Stimulated activated naive CD8-positive, alpha-beta T cell treated with anti-CD3 and anti-CD28 coated beads, Interleukin-15, Interleukin-2, amounts not matched to agents 100 U/mL and 50 U/mL, for 24 hours (primary cell): ENCODE results near the gene TRAPPC11.
"Not testable (repeated sequence)": the region's sequence is repeated elsewhere in the genome, so short reads cannot be mapped to it uniquely, and the experiment has no call there.

Experiments
- ATAC-seq: fragments of 150-1000 bp; cut with Tn5 transposase; one replicate; pipeline ENCODE4 v1.10.0; 2021
- DNase-seq: peaks from one replicate; pipeline ENCODE4 v3.0.0; 2021

The TRAPPC11 gene

GRCh38 chr4:183659029-183659871 lies at the start of gene TRAPPC11, which contains the start of gene RWDD4:
TRAPPC11 (plus strand) TSS chr4:183659293; CDS start chr4:183663868, 4,575 bp downstream.
RWDD4 (minus strand) TSS chr4:183659185; CDS start chr4:183658952, 233 bp downstream.
- DNase-seq = peak; percentile 93
- peak; percentile 100 for ATAC-seq

DNA sequence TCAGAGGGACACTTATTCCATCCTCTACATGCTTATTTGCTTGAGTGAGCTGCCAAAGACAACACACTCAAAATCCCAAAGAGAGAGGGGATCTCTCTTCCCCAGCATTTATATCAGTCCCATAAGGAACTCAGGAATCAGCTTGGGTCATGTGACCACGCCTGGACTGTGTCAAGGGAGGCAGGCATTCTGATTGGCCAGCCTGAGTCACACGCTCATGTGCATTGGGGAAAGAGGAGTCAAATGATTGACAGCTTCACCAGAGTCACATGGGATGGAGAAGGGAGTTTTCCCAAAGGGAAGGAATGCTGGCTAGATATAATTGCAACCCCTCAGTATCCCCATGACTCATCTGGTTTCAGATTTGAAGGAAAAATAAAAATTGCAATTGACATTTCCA lies 49.1 kb upstream of the TRAPPC11 start:
- ATAC-seq = no peak
- no peak for DNase-seq

- ATAC-seq (peak; percentile 19), DNase-seq (no peak)
These were observed 48.5 kb upstream of the TRAPPC11 start for GRCh38 chr4:183610613-183611012.

DNA sequence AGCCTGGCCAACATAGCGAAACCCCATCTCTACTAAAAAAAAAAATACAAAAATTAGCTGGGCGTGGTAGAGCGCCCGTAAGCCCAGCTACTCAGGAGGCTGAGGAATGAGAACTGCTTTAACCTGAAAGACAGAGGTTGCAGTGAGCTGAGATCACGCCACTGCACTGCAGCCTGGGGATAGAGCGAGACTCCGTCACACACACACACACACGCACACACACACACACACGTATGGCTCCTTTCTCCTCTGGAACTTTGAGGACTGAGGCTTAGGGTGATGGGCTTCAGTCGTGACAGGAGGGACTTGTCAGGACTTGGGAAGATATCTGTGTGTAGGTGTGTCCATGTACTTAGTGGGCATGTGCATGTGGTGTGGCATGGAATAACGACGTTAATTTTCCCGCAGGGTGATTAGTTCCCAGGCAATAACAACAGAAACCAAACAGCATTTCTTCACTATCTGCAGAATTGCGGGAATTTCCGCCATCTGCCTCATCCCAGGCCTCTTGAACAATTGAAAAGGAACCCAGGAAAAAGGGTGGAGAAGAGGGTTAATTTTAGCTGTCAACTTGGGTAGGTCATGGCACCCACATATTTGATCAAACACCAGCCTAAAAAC lies 47.8 kb upstream of the TRAPPC11 start:
- ATAC-seq = no peak
- DNase-seq = no peak

DNA sequence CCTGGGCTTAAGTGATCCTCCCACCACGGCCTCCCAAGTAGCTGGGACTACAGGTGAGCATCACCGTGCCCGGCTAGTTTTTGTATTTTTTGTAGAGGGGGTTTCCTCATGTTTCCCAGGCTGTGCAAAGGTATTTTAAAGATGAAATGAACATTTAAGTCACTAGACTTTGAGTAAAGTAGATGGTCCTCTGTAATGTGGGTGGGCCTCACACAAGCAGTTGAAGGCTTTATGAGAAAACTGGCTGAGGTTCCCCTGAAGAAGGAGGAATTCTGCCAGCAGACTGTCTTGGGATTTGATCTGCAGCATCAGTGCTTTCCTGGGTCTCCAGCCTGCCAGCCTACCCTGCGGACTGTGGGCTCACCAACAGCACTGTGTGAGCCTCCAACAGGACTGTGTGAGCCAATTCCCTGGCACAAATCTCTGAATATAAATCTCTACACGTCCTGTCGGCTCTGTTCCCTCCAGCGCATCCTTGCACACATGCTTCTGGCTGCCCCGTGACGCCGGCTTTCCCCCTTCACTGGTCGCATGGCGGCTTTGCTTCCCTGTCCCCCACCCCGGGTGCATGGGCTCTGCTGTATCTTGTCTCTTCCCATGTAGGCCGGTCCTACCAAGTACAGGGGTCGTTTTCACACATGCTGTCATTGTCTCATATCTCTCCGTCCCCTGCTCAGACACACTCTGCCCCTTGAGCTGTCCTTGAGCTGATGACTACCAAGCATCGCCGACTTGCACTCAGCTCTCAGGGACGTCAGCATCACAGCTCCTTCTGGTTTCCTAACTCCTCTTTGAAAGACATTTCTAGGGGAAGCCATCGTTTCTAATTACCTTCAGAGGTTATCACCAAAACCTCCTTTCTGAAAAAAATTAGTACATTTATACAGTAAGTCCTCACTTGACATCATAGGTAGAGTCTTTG lies 46.5 kb upstream of the TRAPPC11 start:
- DNase-seq (no peak), ATAC-seq (no peak)

DNA sequence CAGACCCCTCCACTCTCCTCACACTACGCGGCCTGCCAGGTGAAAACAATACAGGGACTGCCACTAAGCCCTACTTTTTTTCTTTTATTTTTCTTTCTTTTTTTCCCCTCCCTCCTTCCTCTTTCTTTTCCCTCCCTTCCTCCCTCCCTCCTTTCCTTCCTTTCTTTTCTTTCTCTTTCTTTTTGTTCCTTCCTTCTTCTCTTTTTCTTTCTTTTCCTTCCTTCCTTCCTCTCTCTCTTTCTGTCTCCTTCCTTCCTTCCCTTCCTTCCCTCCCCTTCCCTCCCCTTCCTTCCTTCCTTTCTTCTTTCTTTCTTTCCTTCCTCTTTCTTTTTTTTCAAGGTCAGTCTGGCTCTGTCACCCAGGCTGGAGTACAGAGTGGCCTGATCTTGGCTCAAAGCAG lies 42.0 kb upstream of the TRAPPC11 start:
- DNase-seq = no peak
- no peak for ATAC-seq

GRCh38 chr4:183618681-183619080 lies 40.4 kb upstream of the TRAPPC11 start:
- DNase-seq = no peak
- no peak for ATAC-seq

DNA sequence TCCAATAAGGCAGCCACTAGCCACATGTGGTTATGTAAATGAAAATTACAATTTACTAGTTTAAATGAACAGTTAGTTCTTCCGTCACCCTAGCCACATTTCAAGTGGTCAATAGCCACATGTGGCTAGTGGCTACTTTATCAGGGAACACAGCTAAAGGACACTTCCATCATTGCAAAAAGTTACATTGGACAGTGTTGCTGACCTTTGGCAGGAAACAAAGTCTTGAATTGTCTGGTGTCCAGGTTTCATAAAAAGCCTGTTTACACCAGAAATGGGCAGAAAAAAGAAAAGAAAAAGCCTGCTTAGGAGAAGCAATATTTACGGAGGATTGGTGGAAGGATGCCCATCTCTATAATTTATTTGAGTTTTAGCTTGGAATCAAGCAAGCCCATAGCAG lies 38.7 kb upstream of the TRAPPC11 start:
- ATAC-seq = no peak
- no peak for DNase-seq

GRCh38 chr4:183621875-183622274 lies 37.2 kb upstream of the TRAPPC11 start:
- ATAC-seq (no peak), DNase-seq (no peak)

DNA sequence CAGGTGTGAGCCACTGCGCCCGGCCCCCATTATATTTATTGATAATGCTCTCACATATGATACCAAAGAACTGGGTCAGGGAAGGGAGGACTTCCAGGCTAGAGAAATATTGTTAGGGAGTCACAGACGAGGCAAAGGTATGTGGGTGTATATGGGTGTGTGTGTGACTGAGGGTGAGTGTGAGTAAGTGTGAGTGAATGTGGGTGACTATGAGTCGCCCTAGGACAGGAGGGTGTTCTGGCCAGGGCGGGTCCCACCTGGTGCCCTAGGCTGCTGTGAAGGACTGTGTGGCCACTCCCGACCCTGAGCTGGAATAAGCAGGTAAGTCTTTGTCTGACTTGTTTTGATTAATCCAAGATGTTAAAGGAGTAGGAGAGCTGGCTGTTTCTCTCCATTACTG lies 34.5 kb upstream of the TRAPPC11 start:
- DNase-seq (no peak), ATAC-seq (no peak)

- ATAC-seq (no peak), DNase-seq (no peak)
These were observed 32.9 kb upstream of the TRAPPC11 start for GRCh38 chr4:183626168-183626567.

GRCh38 chr4:183627286-183627685 lies 31.8 kb upstream of the TRAPPC11 start:
- ATAC-seq, DNase-seq: not testable (repeated sequence)

DNA sequence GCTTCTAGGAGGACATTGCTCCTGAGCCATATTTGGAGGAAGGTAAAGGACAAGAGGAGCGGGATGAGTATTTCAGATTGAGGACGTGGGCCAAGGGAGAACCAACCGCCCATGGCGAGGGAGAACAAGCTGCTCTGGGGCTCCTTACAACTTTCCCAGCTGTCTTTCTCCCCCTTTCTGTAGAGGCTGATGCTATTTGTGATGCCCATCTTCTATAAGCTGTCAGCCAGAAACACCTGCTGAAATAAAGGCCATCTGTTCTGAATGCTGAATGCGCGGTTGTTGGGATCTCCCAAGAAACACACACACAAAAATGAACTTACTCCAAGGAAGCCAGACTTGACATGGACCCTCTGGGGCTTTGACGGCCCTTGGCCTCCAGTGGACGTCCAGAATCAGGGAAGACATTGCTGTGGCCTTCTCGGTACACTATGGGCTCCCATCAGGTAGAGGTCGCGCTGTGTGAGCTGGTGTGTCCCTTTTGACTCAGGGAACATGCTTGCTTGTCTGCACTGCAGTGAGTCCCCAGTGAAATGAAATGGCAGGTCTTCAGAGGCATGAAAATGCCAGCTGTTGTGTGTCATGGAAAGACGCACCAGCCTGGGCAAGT lies 31.0 kb upstream of the TRAPPC11 start:
- no peak for ATAC-seq

DNA sequence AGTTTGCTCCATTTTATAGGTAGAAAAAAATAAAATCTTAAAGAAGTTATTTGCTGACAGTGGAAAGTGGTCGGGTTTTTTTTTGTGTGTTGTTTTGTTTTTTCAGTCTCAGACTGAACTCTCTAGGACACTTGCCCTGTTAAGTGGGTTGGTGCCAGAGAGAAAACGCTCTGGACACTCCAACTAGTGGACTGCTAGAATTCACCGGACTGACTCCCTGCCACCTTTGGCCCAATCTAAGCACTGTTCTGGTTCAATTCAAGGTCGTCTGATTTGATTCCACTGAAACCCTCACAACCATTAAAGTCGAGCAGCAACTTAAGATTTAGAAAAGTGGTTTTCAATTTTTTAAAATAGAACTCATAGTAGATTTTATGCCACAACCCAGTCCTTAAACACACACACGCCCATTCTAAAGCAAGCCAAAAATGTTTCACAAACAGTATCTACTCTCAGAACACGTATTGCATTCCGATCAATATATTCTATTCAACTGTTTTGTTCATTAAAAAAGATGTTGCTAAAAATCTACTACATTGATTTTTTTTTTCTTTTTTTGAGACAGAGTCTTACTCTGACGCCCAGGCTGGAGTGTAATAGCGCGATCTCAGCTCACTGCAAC lies 27.4 kb upstream of the TRAPPC11 start:
- ATAC-seq (no peak), DNase-seq (no peak)

More for the DNA sequence above, 31.0 kb upstream of the TRAPPC11 start:
- DNase-seq = no peak

DNA sequence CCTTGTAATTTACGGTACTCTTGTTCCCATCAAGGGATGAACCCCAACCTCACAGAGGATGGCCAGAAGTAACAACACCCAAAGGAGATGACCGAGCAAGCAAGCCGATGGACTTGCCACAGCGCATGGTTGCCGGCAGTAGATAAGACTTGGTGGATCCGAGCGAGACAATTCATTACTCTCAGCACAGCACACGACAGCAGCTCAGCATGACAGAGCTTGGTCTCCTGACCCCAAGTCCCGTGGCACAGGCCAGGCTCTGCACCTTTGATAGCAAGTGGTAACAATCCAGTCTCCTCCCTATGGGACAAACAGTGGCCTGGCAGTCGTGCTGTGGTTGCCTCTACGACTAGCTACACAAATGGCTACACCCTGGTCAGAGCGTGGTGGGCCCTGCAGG lies 26.4 kb upstream of the TRAPPC11 start:
- no peak for DNase-seq

GRCh38 chr4:183633476-183634400 lies 25.4 kb upstream of the TRAPPC11 start:
- DNase-seq (no peak), ATAC-seq (peak; percentile 29)

More for the DNA sequence above, 26.4 kb upstream of the TRAPPC11 start:
- no peak for ATAC-seq

- no peak for ATAC-seq
- DNase-seq = no peak
These were observed 23.8 kb upstream of the TRAPPC11 start for GRCh38 chr4:183635321-183635720.

- DNase-seq = no peak
- ATAC-seq = no peak
These were observed 23.4 kb upstream of the TRAPPC11 start for GRCh38 chr4:183635741-183636140.

DNA sequence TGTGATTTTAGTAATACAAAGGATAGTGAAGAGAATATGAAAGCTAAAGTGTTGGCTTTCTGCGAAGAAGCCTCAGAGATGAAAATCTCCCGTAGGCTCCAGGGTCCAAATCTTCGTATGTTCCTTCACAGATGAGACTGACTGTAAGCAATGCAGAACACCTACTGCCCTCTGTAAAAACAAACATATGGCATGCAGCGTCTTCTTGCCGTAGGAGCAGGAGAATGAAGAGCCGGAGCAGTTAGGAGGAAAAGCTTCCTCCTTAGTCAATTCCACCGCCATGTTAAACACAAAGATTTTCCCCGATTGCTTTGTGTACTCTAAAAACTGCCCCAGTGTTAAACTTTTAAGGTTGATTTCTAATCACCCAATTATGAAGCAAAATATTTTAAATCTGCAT lies 22.6 kb upstream of the TRAPPC11 start:
- DNase-seq (no peak), ATAC-seq (no peak)

- DNase-seq = no peak
- ATAC-seq = no peak
These were observed 22.2 kb upstream of the TRAPPC11 start for GRCh38 chr4:183636923-183637322.
